ENCODE data around the gene SLC19A2.

The SLC19A2 gene

GRCh38 chr1:169474302-169474995, 11.3 kb downstream of the SLC19A2 start:
- no peak for DNase-seq

- no peak for DNase-seq
These were observed 12.4 kb downstream of the SLC19A2 start for GRCh38 chr1:169473347-169473746.

- DNase-seq: no peak
These were observed 13.0 kb downstream of the SLC19A2 start for GRCh38 chr1:169472738-169473137.

GRCh38 chr1:169468982-169469381, 16.8 kb downstream of the SLC19A2 start:
- no peak for DNase-seq

GRCh38 chr1:169466259-169467230, 19.2 kb downstream of the SLC19A2 start:
- DNase-seq: no peak

- no peak for DNase-seq
These were observed 20.5 kb downstream of the SLC19A2 start for GRCh38 chr1:169465281-169465680.

GRCh38 chr1:169462385-169462784, 23.4 kb downstream of the SLC19A2 start:
- no peak for DNase-seq

GRCh38 chr1:169461390-169462000, 24.2 kb downstream of the SLC19A2 start:
- DNase-seq: no peak

- no peak for DNase-seq
These were observed 25.4 kb downstream of the SLC19A2 start for GRCh38 chr1:169460191-169460833.

GRCh38 chr1:169457443-169457842, 28.3 kb downstream of the SLC19A2 start:
- DNase-seq: no peak

GRCh38 chr1:169456029-169456428, 29.7 kb downstream of the SLC19A2 start:
- DNase-seq: no peak

GRCh38 chr1:169452921-169453320, 32.8 kb downstream of the SLC19A2 start:
- no peak for DNase-seq

- no peak for DNase-seq
These were observed 34.4 kb downstream of the SLC19A2 start for GRCh38 chr1:169451218-169451824.

GRCh38 chr1:169443923-169444322, 41.8 kb downstream of the SLC19A2 start:
- DNase-seq: no peak

- DNase-seq: peak; percentile 92
These were observed 58.6 kb downstream of the SLC19A2 start, which contains the start of gene CCDC181 for GRCh38 chr1:169427081-169427641. CCDC181 (minus strand) TSS chr1:169427474; CDS start chr1:169424927, 2,547 bp downstream.

- DNase-seq: no peak
These were observed 59.5 kb downstream of the SLC19A2 start for GRCh38 chr1:169426174-169426705.

GRCh38 chr1:169421309-169421708, 64.4 kb downstream of the SLC19A2 start:
- no peak for DNase-seq

- no peak for DNase-seq
These were observed 70.8 kb downstream of the SLC19A2 start for GRCh38 chr1:169414952-169415351.
